ENCODE data around the gene CACHD1. TPM values are rescaled to one million over a fixed set of nuclear protein-coding genes. Genes with fewer than 3 reads are reported as not detected.

Gene CACHD1
- total RNA-seq, 2 experiments from 2014 or later: 0.05 TPM; not detected in 1

DNA sequence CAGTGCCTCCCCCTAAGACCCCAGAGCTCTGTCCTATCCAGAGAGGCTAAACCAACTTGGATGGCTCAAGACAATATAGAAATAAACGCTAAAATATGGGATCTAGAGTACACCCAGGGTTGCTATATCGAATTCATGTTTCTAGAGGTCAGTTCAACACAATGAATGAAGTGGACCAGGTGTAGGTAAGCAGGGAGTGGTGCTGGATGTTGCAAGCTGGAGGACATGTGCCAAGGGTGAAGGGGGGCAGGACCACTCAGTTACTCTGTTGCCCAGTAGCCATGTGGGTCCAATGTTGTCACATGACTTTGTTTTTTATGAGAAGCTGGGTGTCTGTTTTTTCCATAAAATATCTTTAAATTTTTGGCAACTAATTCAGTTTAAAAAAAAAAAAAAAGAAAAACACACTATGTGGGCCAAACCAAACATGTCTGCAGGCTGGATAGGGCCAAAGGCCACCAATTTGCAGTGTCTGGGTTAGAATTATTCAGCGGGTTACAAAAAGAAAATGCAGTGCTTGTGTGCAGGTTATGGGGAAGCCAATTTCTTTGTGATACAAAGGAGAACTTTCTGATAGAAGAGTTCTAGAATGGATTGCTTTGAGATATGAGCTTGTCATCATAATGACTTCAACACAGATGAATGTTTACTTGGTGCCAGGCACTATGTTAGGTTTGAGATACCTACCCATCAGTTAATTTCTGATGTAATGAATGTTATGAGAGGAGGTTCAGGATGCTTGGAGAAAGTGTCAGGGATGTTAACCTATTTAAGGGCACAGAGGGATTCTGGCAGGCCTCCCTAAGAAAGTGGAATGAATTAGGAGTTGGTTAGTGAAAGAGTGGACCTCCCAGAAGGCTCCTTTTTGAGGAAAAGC lies 8.9 kb downstream of the CACHD1 start:
- Mint-ChIP-seq H3K4me3 (no peak overlapping the region), H3K4me1 (no peaks in the 10 kb centered on the region), H3K9me3 (no peaks in the 10 kb centered on the region), H3K27ac (no peak overlapping the region), H3K36me3 (ENCODE audit: low read depth) (no peaks in the 10 kb centered on the region), H3K27me3 (peaks cover 15% of the 10 kb centered on the region)
- CTCF ChIA-PET: no interaction called here
- no peak for DNase-seq
- POLR2A ChIA-PET: no interaction called here

DNA sequence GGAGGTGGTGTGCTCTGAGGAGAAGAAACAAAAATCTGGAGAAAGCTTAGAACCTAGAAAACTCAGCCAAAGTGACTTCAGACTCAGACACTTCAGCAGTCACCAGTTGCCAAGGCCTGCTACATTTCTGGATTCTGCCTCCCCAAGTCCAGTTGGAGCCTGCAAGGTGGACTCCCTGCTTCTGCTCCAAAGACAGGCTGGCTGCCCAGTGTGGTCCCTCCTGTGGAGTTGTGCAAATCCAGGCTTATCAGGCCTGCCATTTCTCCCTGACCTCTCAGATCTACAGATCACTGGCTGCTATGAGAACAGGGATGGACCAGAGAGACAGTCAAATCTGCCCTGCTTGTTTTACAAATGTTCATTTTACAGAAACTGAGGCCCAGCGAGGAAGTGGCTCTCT lies 9.9 kb downstream of the CACHD1 start:
- Mint-ChIP-seq H3K27ac (no peak overlapping the region), H3K4me3 (no peak overlapping the region), H3K27me3 (peaks cover 19% of the 10 kb centered on the region), H3K4me1 (no peaks in the 10 kb centered on the region), H3K9me3 (no peaks in the 10 kb centered on the region), H3K36me3 (ENCODE audit: low read depth) (no peaks in the 10 kb centered on the region)
- DNase-seq: no peak
- CTCF ChIA-PET: no interaction called here
- POLR2A ChIA-PET: no interaction called here

GRCh38 chr1:64480999-64481772 lies 11.3 kb downstream of the CACHD1 start:
- Mint-ChIP-seq H3K27ac (no peak overlapping the region), H3K27me3 (peaks cover 21% of the 10 kb centered on the region), H3K36me3 (ENCODE audit: low read depth) (no peaks in the 10 kb centered on the region), H3K9me3 (no peaks in the 10 kb centered on the region), H3K4me3 (no peak overlapping the region), H3K4me1 (no peaks in the 10 kb centered on the region)
- ChIA-PET CTCF (no interaction called here), POLR2A (no interaction called here)
- no peak for DNase-seq

- Mint-ChIP-seq H3K36me3 (ENCODE audit: low read depth) (no peaks in the 10 kb centered on the region), H3K27me3 (peaks cover 21% of the 10 kb centered on the region)
- POLR2A ChIA-PET: no interaction called here
Measured at GRCh38 chr1:64482128-64482527, 12.2 kb downstream of the CACHD1 start.

GRCh38 chr1:64482720-64483119 lies 12.8 kb downstream of the CACHD1 start:
- no peak overlapping the region for H3K27ac Mint-ChIP-seq
- ChIA-PET CTCF (no interaction called here), POLR2A (no interaction called here)
- H3K9me3 Mint-ChIP-seq: no peaks in the 10 kb centered on the region
- peaks cover 21% of the 10 kb centered on the region for H3K27me3 Mint-ChIP-seq
- no peak overlapping the region for H3K4me3 Mint-ChIP-seq
- H3K4me1 Mint-ChIP-seq: no peaks in the 10 kb centered on the region
- no peaks in the 10 kb centered on the region for H3K36me3 Mint-ChIP-seq (ENCODE audit: low read depth)
- DNase-seq: no peak

More at GRCh38 chr1:64482128-64482527, 12.2 kb downstream of the CACHD1 start:
- Mint-ChIP-seq H3K4me1 (no peaks in the 10 kb centered on the region), H3K9me3 (no peaks in the 10 kb centered on the region), H3K27ac (no peak overlapping the region), H3K4me3 (no peak overlapping the region)
- no peak for DNase-seq
- CTCF ChIA-PET: no interaction called here

DNA sequence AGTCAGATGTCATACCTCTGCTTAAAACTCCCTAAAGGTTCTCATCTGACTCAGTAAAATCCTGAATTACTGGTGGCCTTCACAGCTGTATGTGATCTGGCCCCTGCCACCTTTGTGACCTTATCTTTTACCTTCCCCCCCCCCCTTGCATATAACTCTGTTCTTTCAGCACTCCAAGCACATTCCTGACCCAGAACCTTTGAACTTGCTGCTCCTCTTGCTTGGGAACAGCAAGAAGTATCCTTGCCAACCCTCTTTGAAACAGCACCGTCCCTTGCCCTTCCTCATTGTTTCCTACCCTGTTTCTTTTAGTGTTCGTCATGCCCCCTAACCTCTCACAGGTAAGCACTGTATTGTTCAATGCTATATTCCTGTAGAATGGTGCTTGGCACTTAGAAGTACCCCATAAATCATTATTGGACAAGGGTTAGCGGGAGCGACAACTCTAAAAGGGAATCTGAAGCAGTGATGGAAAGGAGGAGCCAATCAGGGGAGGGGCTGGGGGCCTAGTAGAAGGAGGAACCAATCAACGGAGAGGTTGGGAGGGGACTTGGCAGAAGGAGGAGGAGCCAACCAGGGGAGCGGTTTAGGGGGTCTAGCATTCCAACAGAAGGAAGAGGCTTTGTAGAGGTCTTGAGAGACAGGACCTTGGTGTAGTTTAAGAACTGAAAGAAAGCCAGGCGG lies 13.9 kb downstream of the CACHD1 start:
- no peaks in the 10 kb centered on the region for H3K4me1 Mint-ChIP-seq
- H3K27ac Mint-ChIP-seq: no peak overlapping the region
- POLR2A ChIA-PET: no interaction called here
- H3K4me3 Mint-ChIP-seq: no peak overlapping the region
- no peaks in the 10 kb centered on the region for H3K9me3 Mint-ChIP-seq
- H3K36me3 Mint-ChIP-seq (ENCODE audit: low read depth): no peaks in the 10 kb centered on the region
- CTCF ChIA-PET: no interaction called here
- peaks cover 21% of the 10 kb centered on the region for H3K27me3 Mint-ChIP-seq
- no peak for DNase-seq

- H3K4me1 Mint-ChIP-seq: no peaks in the 10 kb centered on the region
- peaks cover 22% of the 10 kb centered on the region for H3K27me3 Mint-ChIP-seq
- no peak overlapping the region for H3K27ac Mint-ChIP-seq
- no peaks in the 10 kb centered on the region for H3K9me3 Mint-ChIP-seq
- H3K36me3 Mint-ChIP-seq (ENCODE audit: low read depth): no peaks in the 10 kb centered on the region
- H3K4me3 Mint-ChIP-seq: no peak overlapping the region
- ChIA-PET CTCF (no interaction called here), POLR2A (no interaction called here)
- no peak for DNase-seq
Measured at GRCh38 chr1:64484651-64485050, 14.7 kb downstream of the CACHD1 start.

- H3K27me3 Mint-ChIP-seq: peaks cover 20% of the 10 kb centered on the region
- no peaks in the 10 kb centered on the region for H3K9me3 Mint-ChIP-seq
- no peaks in the 10 kb centered on the region for H3K4me1 Mint-ChIP-seq
- POLR2A ChIA-PET: no interaction called here
- no peaks in the 10 kb centered on the region for H3K36me3 Mint-ChIP-seq (ENCODE audit: low read depth)
- no peak overlapping the region for H3K4me3 Mint-ChIP-seq
- CTCF ChIA-PET: interaction anchor here (1.1 kb wide), 1 partner anchor 339 kb away, joined by 4 read pairs; no protein-coding TSS in a partner anchor
- no peak overlapping the region for H3K27ac Mint-ChIP-seq
- no peak for DNase-seq
Measured at GRCh38 chr1:64486193-64486592, 16.3 kb downstream of the CACHD1 start.

GRCh38 chr1:64487061-64487460 lies 17.1 kb downstream of the CACHD1 start:
- no peak for DNase-seq
- H3K4me3 Mint-ChIP-seq: no peak overlapping the region
- CTCF ChIA-PET: interaction anchor here (1.1 kb wide), 1 partner anchor 338 kb away, joined by 4 read pairs; no protein-coding TSS in a partner anchor
- POLR2A ChIA-PET: no interaction called here
- H3K36me3 Mint-ChIP-seq (ENCODE audit: low read depth): no peaks in the 10 kb centered on the region
- peaks cover 18% of the 10 kb centered on the region for H3K27me3 Mint-ChIP-seq
- no peak overlapping the region for H3K27ac Mint-ChIP-seq
- no peaks in the 10 kb centered on the region for H3K9me3 Mint-ChIP-seq
- H3K4me1 Mint-ChIP-seq: no peaks in the 10 kb centered on the region

DNA sequence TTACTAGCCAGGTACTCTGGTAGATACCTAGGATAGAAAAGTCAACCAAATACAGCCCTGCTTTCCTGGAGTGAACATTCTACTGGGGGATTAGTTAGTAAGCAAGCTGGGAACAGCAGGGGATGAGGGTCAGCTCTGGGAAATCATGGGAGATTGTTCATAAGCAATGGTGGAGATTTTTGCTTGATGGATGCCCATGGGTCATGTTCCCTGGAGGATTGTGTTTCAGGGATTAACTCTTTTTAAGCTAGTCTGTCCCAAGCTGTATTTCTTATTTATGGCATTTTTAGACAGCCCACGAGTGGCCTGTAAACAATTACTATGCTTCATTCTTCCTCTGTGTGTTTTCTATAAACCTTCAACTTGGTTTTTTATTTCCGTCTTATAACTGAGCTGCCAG lies 18.9 kb downstream of the CACHD1 start:
- ChIA-PET CTCF (no interaction called here), POLR2A (no interaction called here)
- no peak overlapping the region for H3K4me3 Mint-ChIP-seq

GRCh38 chr1:64489707-64490106 lies 19.8 kb downstream of the CACHD1 start:
- Mint-ChIP-seq H3K9me3 (no peaks in the 10 kb centered on the region), H3K27me3 (peaks cover 10% of the 10 kb centered on the region), H3K27ac (no peak overlapping the region), H3K36me3 (ENCODE audit: low read depth) (no peaks in the 10 kb centered on the region), H3K4me1 (no peaks in the 10 kb centered on the region), H3K4me3 (no peak overlapping the region)
- ChIA-PET CTCF (no interaction called here), POLR2A (no interaction called here)
- DNase-seq: no peak

More for the DNA sequence above, 18.9 kb downstream of the CACHD1 start:
- no peaks in the 10 kb centered on the region for H3K36me3 Mint-ChIP-seq (ENCODE audit: low read depth)
- H3K27me3 Mint-ChIP-seq: peaks cover 14% of the 10 kb centered on the region
- no peaks in the 10 kb centered on the region for H3K4me1 Mint-ChIP-seq
- no peak overlapping the region for H3K27ac Mint-ChIP-seq
- no peak for DNase-seq
- H3K9me3 Mint-ChIP-seq: no peaks in the 10 kb centered on the region

DNA sequence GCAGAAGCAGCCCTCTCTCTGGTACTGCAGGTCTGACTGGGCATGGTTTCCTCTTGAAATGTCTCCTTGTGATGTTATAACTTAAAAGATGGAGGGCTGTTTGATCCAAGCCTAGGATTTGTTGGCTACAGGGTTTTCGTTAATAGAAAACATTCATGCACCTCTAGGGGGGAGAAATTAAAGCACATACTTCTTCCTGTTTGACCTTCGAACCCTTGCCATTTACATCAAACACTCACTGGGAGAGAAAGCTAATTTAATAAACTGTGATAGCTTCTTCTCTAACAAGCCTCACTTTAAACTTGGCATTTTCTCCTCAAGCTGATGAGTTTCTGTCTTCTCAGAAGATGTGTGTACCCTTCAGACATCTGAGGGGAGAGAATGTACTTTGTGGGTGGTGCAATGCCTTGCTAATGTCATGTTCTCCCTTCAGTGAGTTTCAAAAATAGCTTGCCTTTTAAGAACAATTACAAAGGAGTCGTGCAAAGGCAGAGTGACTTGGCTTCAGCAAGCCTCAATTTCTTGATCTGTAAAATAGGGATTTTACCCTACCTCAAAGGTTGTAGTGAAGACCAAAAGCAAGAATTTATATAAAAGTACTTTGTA lies 20.4 kb downstream of the CACHD1 start:
- Mint-ChIP-seq H3K27ac (no peak overlapping the region), H3K36me3 (ENCODE audit: low read depth) (no peaks in the 10 kb centered on the region), H3K9me3 (no peaks in the 10 kb centered on the region), H3K27me3 (peaks cover 10% of the 10 kb centered on the region), H3K4me3 (no peak overlapping the region), H3K4me1 (no peaks in the 10 kb centered on the region)
- ChIA-PET POLR2A (no interaction called here), CTCF (no interaction called here)
- DNase-seq: no peak

DNA sequence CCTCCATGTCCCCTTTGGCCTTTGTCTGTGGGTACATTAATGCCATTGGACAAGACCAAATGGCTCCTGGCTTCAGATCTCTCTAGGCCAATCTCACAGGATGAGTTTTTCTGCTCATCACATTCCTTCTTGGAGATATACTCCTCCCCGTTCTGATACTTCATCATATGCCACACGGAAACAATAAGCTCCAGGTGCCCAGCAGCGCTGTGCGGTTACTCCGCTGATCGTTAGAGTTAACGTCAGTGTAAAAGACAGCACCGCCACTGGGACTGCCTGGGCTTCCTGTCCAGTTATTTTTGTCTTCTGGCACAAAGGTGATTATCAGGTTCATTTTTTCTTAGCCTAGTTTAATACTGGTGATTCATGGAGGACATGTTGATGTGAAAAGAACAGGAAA lies 22.5 kb downstream of the CACHD1 start:
- no peaks in the 10 kb centered on the region for H3K4me1 Mint-ChIP-seq
- ChIA-PET CTCF (no interaction called here), POLR2A (no interaction called here)

More for the DNA sequence above, 22.5 kb downstream of the CACHD1 start:
- no peak overlapping the region for H3K27ac Mint-ChIP-seq
- no peak for DNase-seq
- peaks cover 12% of the 10 kb centered on the region for H3K27me3 Mint-ChIP-seq
- H3K36me3 Mint-ChIP-seq (ENCODE audit: low read depth): no peaks in the 10 kb centered on the region
- H3K9me3 Mint-ChIP-seq: no peaks in the 10 kb centered on the region
- no peak overlapping the region for H3K4me3 Mint-ChIP-seq

Measured in activated CD4-positive, alpha-beta memory T cell treated with anti-CD3 and anti-CD28 coated beads, Interleukin-2, amount 10 ng/mL, durations not matched to agents 7 days and 5 days (primary cell).